Measurements from ENCODE around the gene HOXA1. TPM values are rescaled to one million over a fixed set of nuclear protein-coding genes. Genes with fewer than 3 reads are reported as not detected.

HOXA1 gene
- total RNA-seq (0.58 TPM), polyA plus RNA-seq (ENCODE audit: insufficient read depth in 1 of 8, insufficient read length in 8 of 8, low replicate concordance in 1 of 8) (1 to 10 TPM in 3 of 8 donors, under 1 TPM in 5; 0.42 to 1.2 (median 0.93) TPM)
- long read RNA-seq, donor 1, result 0 reads
- long read RNA-seq, donor 2, result 0 reads
- long read RNA-seq, donor 3, result 0 reads
- long read RNA-seq, donor 4, partial matches to known transcripts, result 0 of 1 reads
- long read RNA-seq, donor 4, other reads (novel, unspliced or antisense), result 0 of 1 reads
- long read RNA-seq, donor 5, partial matches to known transcripts, result 0 of 1 reads
- long read RNA-seq, donor 5, other reads (novel, unspliced or antisense), result 0 of 1 reads
- long read RNA-seq, donor 6, result 0 reads
- long read RNA-seq, donor 7, result 0 reads
- long read RNA-seq, donor 8, result 0 reads
- long read RNA-seq, donor 9, result 0 reads
- long read RNA-seq, donor 10, result 0 reads
- long read RNA-seq, donor 11, partial matches to known transcripts, result 0 of 1 reads
- long read RNA-seq, donor 11, other reads (novel, unspliced or antisense), result 0 of 1 reads

DNA sequence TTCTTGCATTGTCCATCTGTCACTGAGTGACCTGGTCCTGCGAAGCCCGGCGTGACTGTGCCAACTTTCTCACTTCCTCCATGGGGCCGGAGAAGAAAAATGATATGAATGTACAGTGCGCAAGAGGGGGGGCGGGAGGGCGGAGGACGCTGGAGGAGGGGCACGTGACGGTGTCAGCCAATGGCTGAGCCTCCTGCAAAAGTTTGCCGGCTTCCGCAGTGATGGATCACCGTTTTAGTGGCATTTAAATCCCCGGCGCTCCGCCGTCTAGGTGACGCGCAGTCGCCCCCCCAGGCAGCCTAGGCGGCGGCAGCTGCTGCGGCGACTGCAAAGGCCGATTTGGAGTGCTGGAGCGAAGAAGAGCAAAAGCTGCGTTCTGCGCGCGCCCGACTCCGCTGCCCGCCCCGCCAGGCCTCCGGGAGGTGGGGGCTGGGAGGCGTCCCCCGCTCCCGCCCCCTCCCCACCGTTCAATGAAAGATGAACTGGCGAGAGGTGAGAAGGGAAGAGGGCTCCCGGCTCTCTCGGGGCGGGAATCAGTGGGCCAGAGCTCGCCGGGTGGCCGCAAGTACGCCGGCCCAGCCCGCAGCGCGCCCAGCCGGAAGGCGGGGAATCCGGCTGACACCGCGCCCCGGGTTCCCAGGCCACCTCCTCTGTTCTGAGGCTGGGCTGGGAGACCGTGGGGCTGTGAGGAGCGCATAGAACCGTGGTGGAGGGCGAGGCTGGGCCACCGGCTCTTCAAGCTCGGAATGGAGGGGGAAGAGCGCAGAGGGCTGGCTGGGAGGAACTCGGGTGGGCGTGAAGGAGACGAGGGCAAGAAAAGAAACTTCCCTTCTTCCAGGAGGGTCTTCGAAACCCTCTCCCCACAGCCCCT is at the start of gene HOXA1:
HOXA1 (minus strand) TSS at position 104 of the 871 bp plus-strand sequence; CDS start at position 16, 88 bp downstream.
- H3K27me3 ChIP-seq (ENCODE audit: control insufficient read depth, insufficient read depth, low read length), result peaks cover 52% of the 10 kb centered on the region
- WGBS (ENCODE audit: insufficient coverage), result 0% methylated on average over 49 of the region's 68 CpGs
- H3K4me1 ChIP-seq (ENCODE audit: control insufficient read depth, insufficient read depth, low read length), result peaks cover 24% of the 10 kb centered on the region
- H3K27ac ChIP-seq (ENCODE audit: low read length), result peak within 1 kb of the TSS; percentile 95
- H3K36me3 ChIP-seq (ENCODE audit: control insufficient read depth, insufficient read depth, low read length), result peaks cover 4% of the 10 kb centered on the region
- H3K9me3 ChIP-seq (replicated peaks; ENCODE audit: control insufficient read depth, low read depth, low read length), result no peaks in the 10 kb centered on the region
- H3K4me3 ChIP-seq (ENCODE audit: low read length), result peak within 1 kb of the TSS; percentile 78
- peak; percentile 91 for DNase-seq

DNA sequence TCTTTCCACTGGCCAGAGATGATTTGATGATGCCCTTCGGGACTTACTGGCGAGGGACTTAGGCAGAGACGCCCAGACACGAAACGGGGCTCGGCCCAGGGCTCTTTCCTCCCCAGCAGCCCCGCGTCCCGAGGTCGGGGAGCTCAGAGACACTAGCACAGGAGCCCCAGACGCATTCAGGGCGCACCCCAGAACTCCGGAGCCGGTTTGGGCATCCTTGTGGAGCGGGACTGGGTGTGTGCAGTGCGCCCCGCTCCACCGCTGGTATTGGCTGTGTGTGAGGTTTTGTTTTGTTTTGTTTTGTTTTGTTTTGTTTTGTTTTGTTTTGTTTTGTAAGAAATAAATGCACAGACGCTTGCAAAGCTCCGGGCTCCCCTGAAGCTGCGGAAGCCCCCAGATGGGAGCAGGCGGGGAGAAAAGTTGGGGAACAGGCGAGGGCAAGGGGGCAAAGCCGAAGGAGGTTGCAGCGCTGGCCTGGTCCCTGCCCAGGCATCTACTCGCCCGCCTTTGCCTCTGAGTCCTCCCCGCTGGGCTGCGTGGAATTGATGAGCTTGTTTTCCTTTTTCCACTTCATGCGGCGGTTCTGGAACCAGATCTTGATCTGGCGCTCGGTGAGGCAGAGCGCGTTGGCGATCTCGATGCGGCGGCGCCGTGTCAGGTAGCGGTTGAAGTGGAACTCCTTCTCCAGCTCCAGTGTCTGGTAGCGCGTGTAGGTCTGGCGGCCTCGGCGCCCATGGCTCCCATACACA is 49.5 kb upstream of the HOXA1 start:
- no peak for DNase-seq
- H3K4me3 ChIP-seq (ENCODE audit: low read length), result no peak overlapping the region
- 71% methylated on average over 42 of the region's 47 CpGs for WGBS (ENCODE audit: insufficient coverage)
- no peaks in the 10 kb centered on the region for H3K9me3 ChIP-seq (replicated peaks; ENCODE audit: control insufficient read depth, low read depth, low read length)
- H3K27ac ChIP-seq (ENCODE audit: low read length), result peak overlapping the region; percentile 59
- H3K36me3 ChIP-seq (ENCODE audit: control insufficient read depth, insufficient read depth, low read length), result peaks cover 40% of the 10 kb centered on the region
- peaks cover 37% of the 10 kb centered on the region for H3K27me3 ChIP-seq (ENCODE audit: control insufficient read depth, insufficient read depth, low read length)
- H3K4me1 ChIP-seq (ENCODE audit: control insufficient read depth, insufficient read depth, low read length), result peaks cover 66% of the 10 kb centered on the region

DNA sequence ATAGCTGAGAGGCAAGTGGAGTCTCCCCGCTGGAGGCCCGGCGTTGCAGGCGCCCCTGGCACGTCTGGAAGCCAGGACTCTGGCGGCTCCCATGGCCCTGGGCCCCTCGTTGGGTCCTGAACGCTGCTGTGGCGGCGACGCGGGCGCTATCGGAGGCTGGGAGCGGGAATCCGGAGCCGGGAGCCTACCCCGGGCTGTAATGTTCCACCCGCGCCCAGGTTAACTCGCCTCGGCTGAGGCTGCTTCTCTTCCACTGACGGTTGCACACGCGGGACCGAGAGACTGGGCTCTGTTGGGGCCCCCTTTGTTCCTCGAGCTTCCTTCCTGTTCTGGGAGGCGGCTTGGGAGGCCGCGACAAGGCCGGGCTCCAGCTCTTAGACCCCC is 49.0 kb upstream of the HOXA1 start:
- Histone ChIP-seq H3K27me3 (ENCODE audit: control insufficient read depth, insufficient read depth, low read length) (peaks cover 37% of the 10 kb centered on the region), H3K27ac (ENCODE audit: low read length) (peak overlapping the region; percentile 59), H3K9me3 (replicated peaks; ENCODE audit: control insufficient read depth, low read depth, low read length) (no peaks in the 10 kb centered on the region), H3K4me1 (ENCODE audit: control insufficient read depth, insufficient read depth, low read length) (peaks cover 62% of the 10 kb centered on the region), H3K36me3 (ENCODE audit: control insufficient read depth, insufficient read depth, low read length) (peaks cover 40% of the 10 kb centered on the region), H3K4me3 (ENCODE audit: low read length) (peak overlapping the region; percentile 5)
- WGBS (ENCODE audit: insufficient coverage), result 44% methylated on average over 31 of the region's 31 CpGs
- DNase-seq, result no peak

DNA sequence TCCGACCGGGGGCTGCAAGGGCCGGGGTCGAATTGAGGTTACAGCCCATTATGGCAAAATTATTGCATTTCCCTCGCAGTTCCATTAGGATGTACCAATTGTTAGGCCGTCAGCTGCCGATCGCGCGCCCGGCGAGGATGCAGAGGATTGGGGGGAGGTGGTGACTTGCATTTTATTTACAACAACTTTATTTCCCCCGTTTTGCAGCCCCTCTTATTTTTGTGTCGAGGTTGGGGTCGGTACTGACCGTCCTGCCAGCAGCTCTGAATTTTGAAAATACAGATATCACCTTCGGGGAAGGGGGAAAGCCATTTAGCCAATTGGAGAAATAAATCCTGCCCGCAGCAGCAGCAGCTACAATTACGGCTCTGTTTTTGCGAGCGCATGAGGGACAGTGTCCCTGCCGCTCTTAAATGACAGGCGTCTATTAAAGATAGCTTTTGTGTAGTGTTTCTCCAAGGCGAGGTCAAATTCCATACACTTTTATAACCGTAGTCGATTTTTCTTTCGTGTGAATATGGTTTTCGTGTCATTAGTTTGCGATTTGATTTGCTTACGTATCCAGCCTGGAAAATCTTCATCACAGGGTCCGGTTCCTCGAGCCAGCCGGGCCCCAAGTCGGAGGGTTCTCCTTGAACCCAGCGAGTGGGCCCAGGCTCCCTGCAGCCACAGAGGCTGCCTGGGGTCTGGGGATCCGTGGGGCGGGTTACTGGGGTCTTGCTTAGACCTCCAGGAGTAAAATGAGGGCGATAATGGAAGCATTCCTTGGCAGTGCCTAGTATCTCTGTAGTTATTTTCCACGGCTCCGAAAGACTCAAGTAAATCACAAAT is 48.4 kb upstream of the HOXA1 start:
- peaks cover 40% of the 10 kb centered on the region for H3K36me3 ChIP-seq (ENCODE audit: control insufficient read depth, insufficient read depth, low read length)
- H3K27ac ChIP-seq (ENCODE audit: low read length), result peak overlapping the region; percentile 59
- peak overlapping the region; percentile 21 for H3K4me3 ChIP-seq (ENCODE audit: low read length)
- no peaks in the 10 kb centered on the region for H3K9me3 ChIP-seq (replicated peaks; ENCODE audit: control insufficient read depth, low read depth, low read length)
- peaks cover 60% of the 10 kb centered on the region for H3K4me1 ChIP-seq (ENCODE audit: control insufficient read depth, insufficient read depth, low read length)
- peaks cover 37% of the 10 kb centered on the region for H3K27me3 ChIP-seq (ENCODE audit: control insufficient read depth, insufficient read depth, low read length)
- 69% methylated on average over 21 of the region's 40 CpGs for WGBS (ENCODE audit: insufficient coverage)
- DNase-seq, result no peak

DNA sequence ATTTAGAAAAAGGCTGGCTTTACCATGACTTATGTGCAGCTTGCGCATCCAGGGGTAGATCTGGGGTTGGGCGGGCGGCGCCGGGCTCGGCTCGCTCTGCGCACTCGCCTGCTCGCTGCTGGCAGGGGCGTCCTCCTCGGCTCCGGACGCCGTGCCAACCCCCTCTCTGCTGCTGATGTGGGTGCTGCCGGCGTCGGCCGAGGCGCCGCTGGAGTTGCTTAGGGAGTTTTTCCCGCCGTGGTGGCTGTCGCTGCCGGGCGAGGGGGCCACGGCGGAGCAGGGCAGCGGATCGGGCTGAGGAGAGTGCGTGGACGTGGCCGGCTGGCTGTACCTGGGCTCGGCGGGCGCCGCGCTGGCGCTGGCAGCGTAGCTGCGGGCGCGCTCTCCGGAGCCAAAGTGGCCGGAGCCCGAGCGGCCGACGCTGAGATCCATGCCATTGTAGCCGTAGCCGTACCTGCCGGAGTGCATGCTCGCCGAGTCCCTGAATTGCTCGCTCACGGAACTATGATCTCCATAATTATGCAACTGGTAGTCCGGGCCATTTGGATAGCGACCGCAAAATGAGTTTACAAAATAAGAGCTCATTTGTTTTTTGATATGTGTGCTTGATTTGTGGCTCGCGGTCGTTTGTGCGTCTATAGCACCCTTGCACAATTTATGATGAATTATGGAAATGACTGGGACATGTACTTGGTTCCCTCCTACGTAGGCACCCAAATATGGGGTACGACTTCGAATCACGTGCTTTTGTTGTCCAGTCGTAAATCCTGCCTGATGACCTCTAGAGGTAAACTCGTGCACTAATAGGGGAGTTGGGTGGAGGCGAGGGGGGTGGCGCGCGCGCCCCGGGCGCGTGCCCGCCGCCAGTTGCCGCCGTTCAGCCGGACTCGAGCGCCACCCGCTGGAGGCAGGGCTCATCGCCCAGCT is 47.5 kb upstream of the HOXA1 start, which contains the start of gene HOXA5:
HOXA5 (minus strand) TSS at position 659 of the 927 bp plus-strand sequence; CDS start at position 585, 74 bp downstream.
- peak; percentile 88 for DNase-seq
- peaks cover 58% of the 10 kb centered on the region for H3K4me1 ChIP-seq (ENCODE audit: control insufficient read depth, insufficient read depth, low read length)
- H3K36me3 ChIP-seq (ENCODE audit: control insufficient read depth, insufficient read depth, low read length), result peaks cover 40% of the 10 kb centered on the region
- H3K9me3 ChIP-seq (replicated peaks; ENCODE audit: control insufficient read depth, low read depth, low read length), result no peaks in the 10 kb centered on the region
- WGBS (ENCODE audit: insufficient coverage), result 37% methylated on average over 78 of the region's 86 CpGs
- H3K27me3 ChIP-seq (ENCODE audit: control insufficient read depth, insufficient read depth, low read length), result peaks cover 36% of the 10 kb centered on the region
- peak within 1 kb of the TSS; percentile 54 for H3K4me3 ChIP-seq (ENCODE audit: low read length)
- peak within 1 kb of the TSS; percentile 84 for H3K27ac ChIP-seq (ENCODE audit: low read length)

DNA sequence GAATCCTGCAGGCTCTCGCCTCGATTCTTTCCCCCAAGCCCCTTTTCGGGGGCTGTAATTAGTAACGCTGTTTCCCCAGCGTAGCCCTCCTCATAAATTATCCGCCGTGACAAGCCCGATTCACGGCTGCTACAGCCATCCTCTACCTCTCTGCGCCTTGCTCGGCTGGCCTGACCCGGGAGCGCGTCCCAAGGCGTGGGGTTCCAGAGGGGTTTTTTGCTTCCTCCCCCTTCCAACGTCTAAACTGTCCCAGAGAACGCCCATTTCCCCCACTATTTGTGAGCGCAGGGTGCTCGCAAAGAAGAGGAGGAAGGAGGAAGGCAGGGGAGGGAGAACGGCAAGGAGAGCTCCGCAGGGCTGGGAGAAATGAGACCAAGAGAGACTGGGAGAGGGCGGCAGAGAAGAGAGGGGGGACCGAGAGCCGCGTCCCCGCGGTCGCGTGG is 46.8 kb upstream of the HOXA1 start:
- H3K4me3 ChIP-seq (ENCODE audit: low read length), result peak overlapping the region; percentile 54
- peaks cover 52% of the 10 kb centered on the region for H3K4me1 ChIP-seq (ENCODE audit: control insufficient read depth, insufficient read depth, low read length)
- H3K9me3 ChIP-seq (replicated peaks; ENCODE audit: control insufficient read depth, low read depth, low read length), result no peaks in the 10 kb centered on the region
- DNase-seq, result no peak
- peak overlapping the region; percentile 84 for H3K27ac ChIP-seq (ENCODE audit: low read length)
- peaks cover 32% of the 10 kb centered on the region for H3K27me3 ChIP-seq (ENCODE audit: control insufficient read depth, insufficient read depth, low read length)
- H3K36me3 ChIP-seq (ENCODE audit: control insufficient read depth, insufficient read depth, low read length), result peaks cover 40% of the 10 kb centered on the region
- WGBS (ENCODE audit: insufficient coverage), result 67% methylated on average over 20 of the region's 29 CpGs

DNA sequence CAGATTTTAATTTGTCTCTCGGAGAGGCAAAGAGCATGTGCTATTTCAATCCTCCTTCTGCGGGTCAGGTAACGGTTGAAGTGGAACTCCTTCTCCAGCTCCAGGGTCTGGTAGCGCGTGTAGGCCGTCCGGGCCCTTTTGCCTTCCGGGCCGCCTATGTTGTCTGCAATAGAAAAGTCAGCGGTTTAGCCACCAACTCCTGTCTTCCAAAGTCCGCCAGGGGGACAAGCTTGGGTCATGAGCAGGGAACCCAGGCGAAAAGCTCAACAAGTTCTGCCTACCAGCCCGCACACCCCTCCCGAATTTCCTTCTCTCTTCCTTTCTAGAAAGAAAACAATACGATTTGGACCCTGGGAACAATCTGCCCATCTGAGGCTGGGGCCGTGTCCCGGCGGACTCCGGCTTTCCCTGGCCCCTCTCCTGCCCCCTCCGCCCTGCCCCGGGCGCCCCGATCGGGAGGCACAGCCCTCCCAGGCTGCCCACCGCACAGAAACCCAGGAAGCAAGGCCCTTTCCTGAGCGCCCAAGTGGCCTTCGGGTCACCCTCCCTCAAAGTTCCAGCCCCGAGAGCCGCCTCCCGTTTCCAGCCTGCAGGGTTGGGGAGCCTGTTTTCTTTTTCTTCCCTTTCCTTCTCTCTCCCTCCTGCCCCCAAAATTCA is 46.3 kb upstream of the HOXA1 start:
- Histone ChIP-seq H3K27ac (ENCODE audit: low read length) (peak overlapping the region; percentile 84), H3K9me3 (replicated peaks; ENCODE audit: control insufficient read depth, low read depth, low read length) (no peaks in the 10 kb centered on the region), H3K4me1 (ENCODE audit: control insufficient read depth, insufficient read depth, low read length) (peaks cover 47% of the 10 kb centered on the region), H3K4me3 (ENCODE audit: low read length) (peak overlapping the region; percentile 54), H3K36me3 (ENCODE audit: control insufficient read depth, insufficient read depth, low read length) (peaks cover 40% of the 10 kb centered on the region), H3K27me3 (ENCODE audit: control insufficient read depth, insufficient read depth, low read length) (peaks cover 27% of the 10 kb centered on the region)
- WGBS (ENCODE audit: insufficient coverage), result 67% methylated on average over 28 of the region's 30 CpGs
- DNase-seq, result no peak

All from muscle of leg (tissue), 16 donors.